GM12878 (cell line): ENCODE data around the gene UNCX. TPM values are rescaled to one million over a fixed set of nuclear protein-coding genes. Genes with fewer than 3 reads are reported as not detected.

ENCODE experiments used
- ATAC-seq: fragments of 200-7000 bp; cut with Tn5 transposase; 3 replicates; pipeline ENCODE4 v1.9.1; 2020; ENCODE audit warnings: mild to moderate bottlenecking, moderate library complexity
- BruUV-seq: library from RNA; stranded (reverse); fragments of 400-500 nt; replicated peaks from 2 replicates; lab custom pipeline; 2021; lab: Mats Ljungman, UMichigan
- CTCF ChIA-PET: fragments of 300-600 bp; sonication (Branson Sonifier 250); formaldehyde crosslinking; extraction: SDS; loops from one replicate; lab custom pipeline; 2021; ENCODE audit warnings: inconsistent platforms; lab: Yijun Ruan, JAX
- POLR2A ChIA-PET: fragments of 350-600 bp; formaldehyde crosslinking; extraction: SDS; loops from one replicate; lab custom pipeline; 2021; ENCODE audit warnings: inconsistent platforms; lab: Charles Lee
- RAD21 ChIA-PET: fragments of 300-600 bp; sonication (Branson Sonifier 250); formaldehyde crosslinking; loops from one replicate; lab custom pipeline; 2023; ENCODE audit warnings: antibody characterized with exemption; ENCODE audit not compliant: unreplicated experiment; lab: Charles Lee
- SMC1A ChIA-PET: fragments of 300-600 bp; sonication (Branson Sonifier 250); formaldehyde crosslinking; loops from one replicate; lab custom pipeline; 2023; ENCODE audit not compliant: unreplicated experiment, uncharacterized antibody; lab: Charles Lee
- DNase-seq: peaks from one replicate; pipeline ENCODE4 v3.0.0-alpha.2; 2011; ENCODE audit warnings: low read depth, low spot score
- FAIRE-seq: peaks from 3 replicates; lab custom pipeline; 2011; peaks lifted over from hg19 to GRCh38; lab: Jason Lieb, UNC
- H2AFZ ChIP-seq: 2 replicates; pipeline ENCODE4 v1.6.0; 2011; ENCODE audit warnings: low read depth, low read length, control low read depth; ENCODE audit not compliant: control insufficient read depth
- H3K27ac ChIP-seq: 2 replicates; pipeline ENCODE4 v1.5.1; 2011; ENCODE audit warnings: control low read depth; ENCODE audit not compliant: control insufficient read depth, insufficient read depth
- H3K27me3 ChIP-seq, 2 experiments: replicated peaks in 1 of 2; 2 replicates each; pipeline versions ENCODE4 v1.6.0 to v1.6.1; 2011; ENCODE audit warnings: low read length in 1 of 2; ENCODE audit not compliant: control insufficient read depth in 2 of 2, insufficient read depth in 2 of 2
- H3K36me3 ChIP-seq, 2 experiments: 2 replicates each; pipeline ENCODE4 v1.5.1; 2011; ENCODE audit warnings: low read length in 1 of 2; ENCODE audit not compliant: control insufficient read depth in 2 of 2, insufficient read depth in 2 of 2
- H3K4me1 ChIP-seq: 2 replicates; pipeline ENCODE4 v1.6.1; 2011; ENCODE audit warnings: mild to moderate bottlenecking, low read length, moderate library complexity, mixed read lengths; ENCODE audit not compliant: control insufficient read depth, insufficient read depth
- H3K4me2 ChIP-seq: 2 replicates; pipeline ENCODE4 v1.6.0; 2011; ENCODE audit warnings: control low read depth; ENCODE audit not compliant: control insufficient read depth, insufficient read depth
- H3K4me3 ChIP-seq: fragments of 200-600 bp; sonication (generic); 2 replicates; pipeline ENCODE4 v1.5.1; 2016
- H3K79me2 ChIP-seq: 2 replicates; pipeline ENCODE4 v1.6.0; 2011; ENCODE audit warnings: low read length; ENCODE audit not compliant: control insufficient read depth, insufficient read depth
- H3K9ac ChIP-seq: 2 replicates; pipeline ENCODE4 v1.8.0; 2011; ENCODE audit warnings: low read length, control low read depth, mixed read lengths; ENCODE audit not compliant: control insufficient read depth, insufficient read depth
- H3K9me3 ChIP-seq: replicated peaks from 3 replicates; pipeline ENCODE4 v1.5.1; 2011; ENCODE audit warnings: mild to moderate bottlenecking, low read length; ENCODE audit not compliant: control insufficient read depth, insufficient read depth
- H4K20me1 ChIP-seq: 2 replicates; pipeline ENCODE4 v1.6.0; 2011; ENCODE audit not compliant: control insufficient read depth, insufficient read depth
- CHD1 ChIP-seq: IDR thresholded peaks from 2 replicates; pipeline ENCODE4 v1.6.1; 2012; ENCODE audit warnings: low read depth, low read length, improper control_type of control experiment
- CHD2 ChIP-seq: IDR thresholded peaks from 2 replicates; pipeline ENCODE4 v1.6.1; 2011; ENCODE audit warnings: low read depth, low read length, improper control_type of control experiment, borderline replicate concordance
- EZH2 ChIP-seq: IDR thresholded peaks from 2 replicates; pipeline ENCODE4 v1.6.1; 2012; ENCODE audit warnings: low read depth, mild to moderate bottlenecking, control low read depth, inconsistent platforms, low read length, borderline replicate concordance; ENCODE audit not compliant: control insufficient read depth
- STAT3 ChIP-seq: IDR thresholded peaks from 2 replicates; pipeline ENCODE4 v1.6.1; 2011; ENCODE audit warnings: low read depth, low read length, improper control_type of control experiment
- WGBS: methylation state at CpG from one replicate; pipeline ENCODE4 v1.1.6; 2016; ENCODE audit warnings: low lambda C conversion rate; ENCODE audit not compliant: insufficient replicate concordance, insufficient coverage; ENCODE audit errors: missing lambda C conversion rate; 5-methylcytosine and 5-hydroxymethylcytosine counted together
- in situ Hi-C: fragments of 300-500 bp; cut with MboI; formaldehyde crosslinking; loops from 9 replicates; pipeline ENCODE4 v1.14.3; 2018; ENCODE audit warnings: mixed read lengths
- intact Hi-C: fragments of 100-400 bp; cut with micrococcal nuclease; formaldehyde crosslinking; loops from one replicate; pipeline ENCODE4 v1.14.2; 2022; ENCODE audit not compliant: unreplicated experiment
- polyA plus RNA-seq, 11 experiments: library from polyadenylated mRNA; depleted of rRNA in 4 of 11; unstranded in 6 of 11; stranded (reverse) in 5 of 11; fragments of >200 nt; fragmentation: Nextera tagmentation in 4 of 11; fragmentation: Illumina TruSeq in 1 of 11; extraction: Ambion mirVana in 4 of 11; extraction: Trizol in 1 of 11; gene quantifications; 1 replicate in 1 of 11; 2 replicates in 10 of 11; pipeline versions ENCODE4 v1.2.1 to v1.2.3, GENCODE V29; 2011 to 2016; ENCODE audit warnings: inconsistent platforms in 2 of 11, missing spikeins in 2 of 11, low read depth in 1 of 11
- total RNA-seq, 4 experiments: library from RNA; depleted of rRNA in 3 of 4; stranded (reverse); fragments of >200 nt in 3 of 4; fragmentation: Illumina TruSeq in 1 of 4; extraction: Trizol in 1 of 4; gene quantifications; 2 replicates each; pipeline versions ENCODE4 v1.2.1 to v1.2.3, GENCODE V29; 2013 to 2021
- TF ChIP-seq, protein P1 (sequence below), 3 experiments: IDR thresholded peaks in 2 of 3; conservative IDR thresholded peaks in 1 of 3; 2 replicates each; pipeline ENCODE4 v1.5.1; 2011; ENCODE audit warnings: low read depth in 3 of 3, low read length in 3 of 3, mild to moderate bottlenecking in 3 of 3, control low read depth in 2 of 3, moderate library complexity in 2 of 3, inconsistent platforms in 1 of 3, mixed read lengths in 1 of 3; ENCODE audit not compliant: control insufficient read depth in 2 of 3, insufficient read depth in 1 of 3; ENCODE audit errors: extremely low read depth in 1 of 3

Gene UNCX
- total and polyA plus RNA-seq, 10 of the 15 experiments (the other 5 are each of a cell fraction or from before 2014, with no cell fraction given), result not detected

DNA sequence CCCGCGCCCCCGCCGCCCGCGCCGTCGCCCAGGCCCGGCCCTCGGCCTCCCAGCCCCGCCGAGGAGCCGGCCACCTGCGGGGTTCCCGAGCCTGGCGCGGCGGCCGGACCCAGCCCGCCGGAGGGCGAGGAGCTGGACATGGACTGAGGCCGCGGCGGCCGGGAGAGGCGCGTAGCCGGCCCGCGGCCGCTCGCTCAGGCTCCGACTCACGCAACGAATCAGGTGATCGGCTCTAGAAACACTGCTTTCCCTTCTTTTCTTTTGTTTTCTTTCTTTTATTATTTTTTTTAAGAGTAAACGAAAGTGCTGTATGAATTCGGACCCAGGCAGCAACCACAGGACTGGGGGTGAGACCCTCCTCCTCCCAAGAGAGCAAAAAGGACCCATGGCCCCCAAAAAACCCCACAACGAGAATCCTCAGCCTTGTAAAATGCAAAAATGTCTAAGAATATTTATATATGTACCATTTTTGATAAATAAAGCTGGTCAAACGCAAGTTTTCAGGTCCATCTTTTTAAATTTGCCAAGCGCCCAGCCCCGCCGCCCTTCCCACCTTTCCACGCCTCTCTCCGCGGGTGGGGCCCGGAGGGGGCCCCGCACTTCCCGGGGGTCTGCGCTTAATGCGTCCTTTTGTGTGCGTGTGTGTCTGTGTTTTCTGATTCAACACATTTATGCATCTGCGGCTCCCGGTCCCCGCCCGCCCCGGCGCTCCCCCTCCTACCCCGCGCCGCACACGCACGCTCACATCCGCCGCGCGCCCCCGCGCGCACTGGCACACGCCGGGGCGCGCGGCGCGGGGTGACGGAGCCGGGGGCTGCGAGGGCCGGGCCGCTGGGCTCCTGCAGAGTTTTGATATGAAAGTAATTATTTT, 4.4 kb downstream of the UNCX start:
- SMC1A ChIA-PET, result no interaction called here
- intact Hi-C loops, result no loop called here
- CTCF ChIA-PET, result no interaction called here

DNA sequence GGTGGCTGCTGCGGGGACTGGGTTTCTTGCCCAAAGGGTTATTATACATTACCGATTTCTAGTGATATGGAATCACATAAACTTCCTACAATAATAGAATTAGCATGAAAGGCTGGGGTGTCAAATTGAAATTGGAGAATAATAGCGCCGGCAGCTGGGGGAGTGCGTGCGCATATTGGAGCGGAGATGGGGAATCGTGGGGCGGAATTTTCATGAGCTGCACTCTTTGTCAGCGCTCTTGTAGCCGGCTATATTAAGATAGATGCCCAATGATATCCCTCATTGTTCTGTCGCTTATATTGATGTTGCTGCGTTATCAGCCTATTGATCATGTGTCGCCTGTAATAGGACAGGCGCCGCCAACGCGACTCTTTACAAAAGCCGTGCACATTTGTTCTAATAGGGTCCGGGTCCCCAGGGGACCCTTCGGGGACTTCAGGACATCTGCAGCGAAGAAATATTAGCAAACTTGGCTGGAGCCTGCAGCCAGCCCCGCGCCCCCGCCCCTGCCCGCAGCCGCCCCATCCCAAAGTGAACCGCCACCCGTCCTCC, 5.1 kb downstream of the UNCX start:
- WGBS, result 60% methylated on average over 27 of the region's 29 CpGs
- ChIA-PET POLR2A (no interaction called here), CTCF (no interaction called here), RAD21 (no interaction called here), SMC1A (no interaction called here)
- Histone ChIP-seq H3K27ac (no peak overlapping the region), H3K4me1 (no peaks in the 10 kb centered on the region), H3K79me2 (no peaks in the 10 kb centered on the region), H2AFZ (no peak overlapping the region), H4K20me1 (no peaks in the 10 kb centered on the region), H3K36me3 (no peaks in the 10 kb centered on the region), H3K9me3 (no peaks in the 10 kb centered on the region), H3K27me3 (peaks cover 2 to 17% of the 10 kb centered on the region in 2 experiments; a peak in 3 of 4 replicates), H3K4me2 (no peak overlapping the region), H3K4me3 (no peak overlapping the region), H3K9ac (no peak overlapping the region)
- no peak for ATAC-seq
- FAIRE-seq, result no peak
- no peak for DNase-seq
- no TSS peak for BruUV-seq
- in situ Hi-C loops, result no loop called here
- intact Hi-C loops, result no loop called here
- TF ChIP-seq EZH2, result peak; percentile 81; the same call in 1 of the 2 replicates
- no peak for TF ChIP-seq CHD1
- TF ChIP-seq, protein P1, sequence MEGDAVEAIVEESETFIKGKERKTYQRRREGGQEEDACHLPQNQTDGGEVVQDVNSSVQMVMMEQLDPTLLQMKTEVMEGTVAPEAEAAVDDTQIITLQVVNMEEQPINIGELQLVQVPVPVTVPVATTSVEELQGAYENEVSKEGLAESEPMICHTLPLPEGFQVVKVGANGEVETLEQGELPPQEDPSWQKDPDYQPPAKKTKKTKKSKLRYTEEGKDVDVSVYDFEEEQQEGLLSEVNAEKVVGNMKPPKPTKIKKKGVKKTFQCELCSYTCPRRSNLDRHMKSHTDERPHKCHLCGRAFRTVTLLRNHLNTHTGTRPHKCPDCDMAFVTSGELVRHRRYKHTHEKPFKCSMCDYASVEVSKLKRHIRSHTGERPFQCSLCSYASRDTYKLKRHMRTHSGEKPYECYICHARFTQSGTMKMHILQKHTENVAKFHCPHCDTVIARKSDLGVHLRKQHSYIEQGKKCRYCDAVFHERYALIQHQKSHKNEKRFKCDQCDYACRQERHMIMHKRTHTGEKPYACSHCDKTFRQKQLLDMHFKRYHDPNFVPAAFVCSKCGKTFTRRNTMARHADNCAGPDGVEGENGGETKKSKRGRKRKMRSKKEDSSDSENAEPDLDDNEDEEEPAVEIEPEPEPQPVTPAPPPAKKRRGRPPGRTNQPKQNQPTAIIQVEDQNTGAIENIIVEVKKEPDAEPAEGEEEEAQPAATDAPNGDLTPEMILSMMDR (IDR thresholded peaks at IDR 0.05 in 2 of 3, conservative IDR thresholded peaks at IDR 0.05 in 1 of 3; ENCODE audit: control insufficient read depth in 2 of 3, extremely low read depth in 1 of 3, insufficient read depth in 1 of 3, low read depth in 3 of 3, low read length in 3 of 3), result no peak

More for the DNA sequence above, 4.4 kb downstream of the UNCX start:
- 53% methylated on average over 58 of the region's 83 CpGs for WGBS
- POLR2A ChIA-PET, result no interaction called here
- Histone ChIP-seq H3K27me3 (peaks cover 2 to 15% of the 10 kb centered on the region in 2 experiments; a peak in 2 of 4 replicates), H3K36me3 (no peaks in the 10 kb centered on the region), H3K4me1 (no peaks in the 10 kb centered on the region), H3K4me2 (no peak overlapping the region), H4K20me1 (no peaks in the 10 kb centered on the region), H3K79me2 (no peaks in the 10 kb centered on the region), H3K4me3 (no peak overlapping the region), H3K9ac (no peak overlapping the region), H3K27ac (no peak overlapping the region), H3K9me3 (no peaks in the 10 kb centered on the region), H2AFZ (no peak overlapping the region)
- DNase-seq (no peak), ATAC-seq (no peak), FAIRE-seq (no peak)
- no peak for TF ChIP-seq STAT3
- TF ChIP-seq CHD2, result no peak
- in situ Hi-C loops, result no loop called here
- RAD21 ChIA-PET, result no interaction called here
- no TSS peak for BruUV-seq
